Peyer's patch (tissue), 4 donors: ENCODE data around the gene CLDN16. TPM values are rescaled to one million over a fixed set of nuclear protein-coding genes. Genes with fewer than 3 reads are reported as not detected.
A peak's percentile ranks its signal among the peaks of the same experiment; 100 is the strongest.

ENCODE experiments used
- DNase-seq, 3 donors: peaks; one replicate each; pipeline ENCODE4 v3.0.0-alpha.2; 2017 to 2019
- H3K27ac ChIP-seq, 4 donors: fragments of 200-600 bp; sonication (generic); one replicate each; pipeline ENCODE4 v1.5.1; 2016 to 2019
- H3K27me3 ChIP-seq, 2 donors: fragments of 200-600 bp; sonication (generic); one replicate each; pipeline ENCODE4 v1.5.1; 2019
- H3K36me3 ChIP-seq, 3 donors: fragments of 200-600 bp; sonication (generic); one replicate each; pipeline ENCODE4 v1.5.1; 2016 to 2019
- H3K4me1 ChIP-seq, 4 donors: fragments of 200-600 bp; sonication (generic); one replicate each; pipeline ENCODE4 v1.5.1; 2016 to 2019
- H3K4me3 ChIP-seq, 4 donors: fragments of 200-600 bp; sonication (generic); 1 replicate in 3 of 4; 2 replicates in 1 of 4; pipeline ENCODE4 v1.5.1; 2016 to 2019; ENCODE audit warnings: mild to moderate bottlenecking in 1 of 4
- H3K9me3 ChIP-seq, 4 donors: fragments of 200-600 bp; sonication (generic); one replicate each; pipeline ENCODE4 v1.5.1; 2016 to 2019; ENCODE audit warnings: mild to moderate bottlenecking in 1 of 4
- CTCF ChIP-seq, 6 experiments: fragments of 450-650 bp in 4 of 6; fragments of 200-600 bp in 2 of 6; sonication (generic) in 1 of 6; IDR thresholded peaks; one replicate each; pipeline ENCODE4 v1.5.1; 2017 to 2019; ENCODE audit warnings: antibody characterized with exemption in 6 of 6, mild to moderate bottlenecking in 3 of 6, moderate library complexity in 1 of 6
- POLR2A ChIP-seq, 2 donors: fragments of 450-650 bp; IDR thresholded peaks; one replicate each; pipeline ENCODE4 v1.5.1; 2017; ENCODE audit warnings: antibody characterized with exemption in 2 of 2, mild to moderate bottlenecking in 2 of 2, moderate library complexity in 2 of 2
- total RNA-seq, 4 donors: library from RNA; depleted of rRNA; stranded (reverse); fragments of >200 nt; gene quantifications; one replicate each; pipeline ENCODE4 v1.1.0, GENCODE V29; 2016

The CLDN16 gene
- not detected for total RNA-seq

- Histone ChIP-seq H3K9me3 (no peaks in the 10 kb centered on the region), H3K4me1 (no peaks in the 10 kb centered on the region), H3K4me3 (no peak within 1 kb of the TSS), H3K27ac (no peak within 1 kb of the TSS), H3K27me3 (no peaks in the 10 kb centered on the region), H3K36me3 (no peaks in the 10 kb centered on the region)
- TF ChIP-seq POLR2A (IDR thresholded peaks at IDR 0.05) (no peak), CTCF (IDR thresholded peaks at IDR 0.05) (no peak)
- no peak for DNase-seq
Observed at GRCh38 chr3:190387578-190388213, at the start of gene CLDN16. Gene CLDN16 (plus strand): TSS chr3:190388163. CDS start chr3:190388330, 167 bp downstream.

DNA sequence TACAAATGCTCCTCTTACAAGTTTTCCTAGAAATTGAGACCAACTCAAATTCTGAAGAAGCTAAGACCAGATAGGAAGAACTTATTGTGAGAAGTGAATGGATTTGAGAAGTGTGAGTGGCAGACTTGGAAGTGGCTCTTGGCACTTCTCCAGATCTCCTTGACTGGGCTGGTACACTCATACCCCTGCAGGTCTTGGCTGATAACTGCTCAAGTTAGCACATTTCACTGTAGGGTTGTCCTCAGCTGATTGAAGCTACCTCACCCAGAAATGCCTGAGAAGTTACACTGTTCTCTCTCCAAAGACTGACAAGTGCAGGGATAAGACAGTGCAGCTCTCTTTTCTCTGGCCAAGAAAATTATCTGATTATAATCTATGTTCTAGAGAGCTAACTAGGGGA lies 49.2 kb upstream of the CLDN16 start:
- Histone ChIP-seq H3K27ac (no peak overlapping the region), H3K4me3 (no peak overlapping the region), H3K4me1 (no peaks in the 10 kb centered on the region), H3K27me3 (no peaks in the 10 kb centered on the region), H3K9me3 (no peaks in the 10 kb centered on the region), H3K36me3 (no peaks in the 10 kb centered on the region)
- DNase-seq = no peak
- TF ChIP-seq CTCF (IDR thresholded peaks at IDR 0.05) (no peak), POLR2A (IDR thresholded peaks at IDR 0.05) (no peak)

- H3K27ac ChIP-seq = no peak overlapping the region
- H3K36me3 ChIP-seq = no peaks in the 10 kb centered on the region
- no peak overlapping the region for H3K4me3 ChIP-seq
- no peak for DNase-seq
- TF ChIP-seq POLR2A (IDR thresholded peaks at IDR 0.05) (no peak), CTCF (IDR thresholded peaks at IDR 0.05) (peak in 1 of 6 experiments; percentile 9)
- no peaks in the 10 kb centered on the region for H3K9me3 ChIP-seq
- no peaks in the 10 kb centered on the region for H3K4me1 ChIP-seq
- no peaks in the 10 kb centered on the region for H3K27me3 ChIP-seq
Observed at GRCh38 chr3:190339130-190339529, 48.8 kb upstream of the CLDN16 start.

DNA sequence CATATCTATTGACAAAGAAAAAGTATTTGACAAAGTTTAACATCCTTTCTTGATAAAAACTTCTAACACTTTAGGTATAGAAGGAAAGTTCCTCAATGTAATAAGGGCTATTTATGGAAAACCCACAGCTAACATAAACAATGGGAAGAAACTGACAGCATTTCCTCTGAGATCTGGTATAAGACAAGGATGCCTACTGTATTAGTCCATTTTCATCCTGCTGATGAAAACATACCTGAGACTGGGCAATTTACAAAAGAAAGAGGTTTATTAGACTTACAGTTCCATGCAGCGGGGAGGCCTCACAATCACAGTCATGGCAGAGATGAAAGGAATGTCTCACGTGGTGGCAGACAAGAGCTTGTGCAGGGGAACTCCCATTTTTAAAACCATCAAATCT lies 47.9 kb upstream of the CLDN16 start:
- TF ChIP-seq CTCF (IDR thresholded peaks at IDR 0.05) (no peak), POLR2A (IDR thresholded peaks at IDR 0.05) (no peak)
- Histone ChIP-seq H3K27me3 (no peaks in the 10 kb centered on the region), H3K27ac (no peak overlapping the region), H3K4me1 (no peaks in the 10 kb centered on the region), H3K9me3 (no peaks in the 10 kb centered on the region), H3K36me3 (no peaks in the 10 kb centered on the region), H3K4me3 (no peak overlapping the region)
- no peak for DNase-seq

GRCh38 chr3:190345027-190345821 lies 42.7 kb upstream of the CLDN16 start:
- TF ChIP-seq POLR2A (IDR thresholded peaks at IDR 0.05) (no peak), CTCF (IDR thresholded peaks at IDR 0.05) (no peak)
- H3K4me3 ChIP-seq = no peak overlapping the region
- H3K27me3 ChIP-seq = no peaks in the 10 kb centered on the region
- H3K9me3 ChIP-seq = no peaks in the 10 kb centered on the region
- no peaks in the 10 kb centered on the region for H3K36me3 ChIP-seq
- H3K4me1 ChIP-seq = no peaks in the 10 kb centered on the region
- DNase-seq = no peak
- peak overlapping the region in 1 of 4 donors; percentile 30 for H3K27ac ChIP-seq
